GM19240 (cell line): Measurements from ENCODE around the gene DYNC1I1.

Source experiments
- DNase-seq: peaks from one replicate; pipeline ENCODE4 v3.0.0; 2011; ENCODE audit warnings: low spot score; ENCODE audit not compliant: insufficient read length

The DYNC1I1 gene

DNA sequence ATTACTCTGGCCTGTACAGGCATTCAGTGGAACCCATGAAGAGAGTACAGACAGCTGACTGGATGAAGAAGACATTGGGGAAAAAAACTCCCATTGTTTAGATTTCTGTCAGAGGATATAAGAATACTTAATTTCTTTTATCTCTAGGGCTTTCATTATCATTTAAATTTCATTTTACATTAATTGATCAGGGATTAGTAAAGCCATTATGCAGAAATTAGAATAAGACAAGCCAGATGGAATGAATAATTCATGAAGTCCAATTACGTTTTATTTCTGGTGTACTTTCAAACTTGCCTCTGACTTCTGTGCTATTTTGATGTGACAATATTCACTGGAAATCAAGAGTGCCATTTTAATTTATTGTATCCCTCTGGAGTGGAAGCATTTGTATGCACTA, 302.5 kb downstream of the DYNC1I1 start:
- DNase-seq: no peak

DNA sequence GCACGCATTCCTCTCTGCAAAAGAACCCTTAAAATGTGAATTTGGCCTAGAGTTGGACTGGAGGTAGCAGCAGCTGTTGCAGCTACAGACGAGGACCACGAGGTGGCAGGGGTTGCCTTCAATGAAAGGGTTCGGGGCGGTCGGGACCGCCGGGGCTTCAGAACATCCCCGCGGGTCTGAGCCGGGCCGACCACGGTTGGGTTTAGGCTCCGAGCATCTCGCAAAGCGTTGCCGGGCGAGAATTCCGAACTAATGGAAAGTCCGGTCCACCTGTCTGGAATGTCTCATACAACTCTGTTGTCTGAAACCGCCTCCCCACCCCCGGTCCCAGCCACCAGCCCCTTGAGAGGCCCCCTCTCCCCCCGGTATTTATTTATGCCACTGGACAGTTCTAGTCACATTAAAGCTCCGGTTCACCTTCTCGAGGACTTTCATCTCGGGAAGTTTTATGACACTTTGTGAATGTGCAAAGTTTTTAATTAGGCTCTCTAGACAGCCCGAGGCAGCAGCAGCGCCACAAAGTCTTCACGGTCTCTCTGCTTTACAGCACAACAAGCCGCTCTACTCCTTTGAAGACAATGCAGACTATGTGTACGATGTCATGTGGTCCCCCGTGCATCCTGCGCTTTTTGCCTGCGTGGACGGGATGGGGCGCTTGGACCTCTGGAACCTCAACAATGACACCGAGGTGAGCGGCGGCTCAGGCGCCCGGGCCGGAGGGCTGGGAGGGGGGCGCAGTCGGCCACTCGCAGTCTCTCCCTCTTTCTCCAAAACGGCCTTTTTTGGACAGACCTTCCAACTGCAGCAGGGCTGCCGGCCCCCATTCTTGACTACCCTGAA, 303.4 kb downstream of the DYNC1I1 start:
- DNase-seq: peak; percentile 20

DNA sequence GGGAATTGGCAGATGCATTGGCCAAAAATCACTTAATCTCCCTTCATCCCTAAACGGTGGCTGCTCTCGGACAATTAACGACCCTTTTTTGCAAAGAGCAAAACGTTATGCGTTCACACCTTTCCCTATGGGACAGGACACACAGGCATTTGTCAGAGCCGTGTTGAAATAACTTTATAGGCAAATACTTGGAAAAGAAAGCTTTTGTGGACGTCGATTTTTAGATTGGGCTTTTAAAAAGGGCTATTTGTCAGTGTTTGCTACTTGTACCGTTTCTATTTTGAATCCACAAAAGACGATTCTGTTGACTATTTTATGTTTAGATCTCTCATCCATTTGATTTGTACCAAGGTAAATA, 304.0 kb downstream of the DYNC1I1 start:
- no peak for DNase-seq

DNA sequence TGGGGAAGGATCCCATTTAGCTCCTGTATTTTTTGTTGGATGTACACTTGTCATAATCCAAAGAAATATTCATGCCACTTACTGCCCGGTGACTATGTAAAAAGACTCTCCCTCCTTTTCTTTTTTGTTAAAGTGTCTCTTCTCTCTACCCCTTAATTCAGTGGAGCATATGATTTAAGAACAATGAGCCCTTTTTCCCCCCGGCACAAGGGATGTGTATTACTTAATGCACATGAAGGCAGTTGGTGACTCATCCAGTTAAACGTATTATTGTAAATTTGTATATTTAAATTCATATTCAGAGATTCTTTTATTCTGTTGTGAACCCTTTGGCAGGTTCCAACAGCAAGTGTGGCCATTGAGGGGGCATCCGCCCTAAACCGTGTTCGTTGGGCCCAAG, 307.7 kb downstream of the DYNC1I1 start:
- no peak for DNase-seq

DNA sequence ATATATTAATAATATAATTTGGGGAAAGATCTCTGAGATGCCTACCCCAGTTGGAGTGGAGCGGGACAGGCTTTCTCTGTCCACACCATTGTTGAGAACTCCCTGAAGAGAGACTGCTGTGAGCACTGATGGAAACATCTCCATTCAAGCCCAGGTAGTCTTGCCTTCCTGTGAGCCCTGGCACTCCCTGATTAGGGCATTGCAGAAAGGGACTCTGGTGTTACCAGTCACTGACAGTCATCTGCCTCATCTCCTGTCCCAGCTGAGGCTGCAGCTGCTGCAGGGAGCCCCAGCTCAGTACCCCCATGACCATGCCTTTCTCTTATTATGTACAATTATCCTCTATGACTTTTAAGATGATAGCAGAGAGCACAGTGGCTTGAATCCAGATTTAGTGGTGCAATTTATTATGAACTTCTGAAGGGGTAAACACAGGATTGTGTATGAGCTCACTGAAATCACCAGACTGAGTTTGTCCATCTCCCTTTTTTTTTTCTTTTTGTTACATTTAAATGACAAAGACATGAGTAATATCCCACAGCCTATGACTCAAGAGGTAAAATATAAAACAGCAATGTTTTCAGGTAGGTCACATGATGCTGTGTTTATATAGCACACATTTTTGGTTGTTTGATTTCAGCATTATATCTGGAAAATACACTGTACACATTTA, 312.7 kb downstream of the DYNC1I1 start:
- DNase-seq: no peak

DNA sequence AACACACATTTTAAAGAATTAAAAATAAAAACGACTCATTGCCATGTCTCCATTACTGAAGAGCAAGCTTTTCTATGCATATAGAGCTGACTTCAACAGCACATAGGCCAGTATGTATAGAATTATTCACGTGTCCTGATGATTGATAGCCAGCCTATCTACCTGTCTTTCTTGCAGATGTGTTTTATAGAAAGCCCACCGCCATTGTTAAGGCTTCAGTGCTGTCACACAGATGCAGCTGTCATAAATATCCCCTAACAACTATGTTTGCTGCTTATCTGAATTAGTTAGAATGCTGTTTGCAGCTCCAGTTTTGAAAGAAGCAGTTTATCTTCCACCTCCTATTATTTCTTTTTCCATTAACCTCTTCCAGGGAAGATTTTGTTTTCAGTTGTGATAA, 313.6 kb downstream of the DYNC1I1 start:
- DNase-seq: no peak

DNA sequence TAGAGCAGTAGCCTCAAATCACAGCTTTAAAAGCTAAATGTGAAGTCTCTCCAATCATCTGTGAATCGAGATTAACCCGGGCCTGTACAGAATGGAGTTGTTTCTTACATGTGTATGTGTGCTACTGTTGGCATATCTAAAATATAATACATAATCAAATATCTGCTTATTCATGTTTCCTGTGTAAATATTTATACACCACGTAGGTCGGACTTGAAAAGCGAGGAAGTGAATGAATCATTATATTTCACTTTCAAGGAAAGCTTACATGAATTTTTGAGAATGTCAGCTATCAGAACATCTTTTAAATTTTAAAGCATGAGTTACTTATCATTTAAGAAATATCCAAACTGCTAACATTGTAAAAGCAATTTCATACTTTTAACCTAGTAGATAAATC, 316.2 kb downstream of the DYNC1I1 start:
- DNase-seq: no peak

DNA sequence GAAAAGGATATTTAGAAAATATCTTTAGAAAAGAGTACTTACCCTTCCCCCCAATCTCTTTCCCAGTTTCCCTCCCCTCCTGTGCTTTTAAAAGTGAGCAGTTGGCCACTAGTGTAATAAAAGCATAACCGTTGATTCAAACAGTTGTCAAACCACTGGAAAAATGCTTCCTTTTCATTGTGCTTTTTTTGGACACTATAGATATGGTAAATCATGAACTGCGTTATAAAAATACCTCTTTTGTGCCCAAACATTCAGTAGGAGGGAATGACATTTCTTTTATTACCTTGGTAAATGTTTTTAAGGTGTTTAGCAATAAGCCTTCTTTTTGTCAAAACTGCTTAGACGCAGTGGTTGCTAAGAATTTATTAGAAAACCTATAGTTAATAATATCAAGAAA, 317.2 kb downstream of the DYNC1I1 start:
- DNase-seq: no peak

DNA sequence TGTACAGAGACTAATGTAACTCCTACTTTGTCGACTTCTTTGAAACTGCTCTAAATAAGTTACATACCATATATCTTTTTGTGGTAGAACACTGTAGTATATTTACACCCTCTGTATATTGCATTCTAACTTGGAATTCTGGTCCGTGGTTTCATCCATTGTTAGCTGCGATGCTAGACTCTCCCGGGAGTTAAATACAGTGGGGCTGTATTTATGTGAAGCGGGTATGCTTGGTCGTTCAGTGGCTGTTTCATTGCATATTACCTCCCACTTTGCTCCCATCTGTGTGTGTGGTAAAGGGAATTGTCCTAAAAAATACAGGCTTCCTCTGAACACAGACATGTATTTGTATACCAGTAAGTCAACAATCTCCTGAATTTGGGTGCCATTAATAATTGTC, 318.4 kb downstream of the DYNC1I1 start:
- no peak for DNase-seq

DNA sequence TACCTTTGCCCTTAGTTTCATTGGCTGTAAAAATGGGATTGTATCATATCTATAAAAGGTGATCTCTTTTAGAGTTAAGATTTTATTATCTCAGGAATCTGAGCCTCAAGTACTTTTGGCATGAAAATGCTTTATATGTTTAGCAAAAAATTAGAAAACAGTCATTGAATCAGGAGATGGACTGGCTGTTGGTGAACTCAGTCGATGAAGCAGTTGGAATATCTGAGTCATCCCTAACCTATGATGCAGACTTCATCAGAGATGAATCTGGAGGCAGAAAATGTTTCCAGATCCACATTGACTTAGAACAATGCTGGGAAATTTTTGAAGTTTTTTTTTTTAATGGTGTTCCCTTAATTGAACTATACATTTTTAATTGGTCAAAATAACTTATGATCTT, 321.1 kb downstream of the DYNC1I1 start:
- DNase-seq: no peak

DNA sequence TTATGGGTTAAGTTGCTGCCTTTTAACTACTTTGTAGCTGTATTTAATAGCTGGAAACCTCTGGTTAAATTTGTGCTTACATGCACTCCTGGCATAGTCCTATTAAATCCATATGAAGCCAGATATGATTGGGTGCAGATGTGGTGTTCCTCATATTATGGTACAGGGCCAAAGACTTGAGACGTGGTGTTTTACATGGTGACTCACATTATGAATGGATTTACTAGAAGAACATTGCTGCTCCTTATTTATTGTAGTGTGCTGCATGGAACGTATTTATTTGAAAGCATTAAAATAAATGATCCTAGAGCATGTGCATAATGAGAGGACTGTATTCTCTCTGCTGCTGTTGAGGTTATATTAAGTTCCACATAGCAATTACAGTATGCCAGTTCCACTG, 325.5 kb downstream of the DYNC1I1 start:
- no peak for DNase-seq

DNA sequence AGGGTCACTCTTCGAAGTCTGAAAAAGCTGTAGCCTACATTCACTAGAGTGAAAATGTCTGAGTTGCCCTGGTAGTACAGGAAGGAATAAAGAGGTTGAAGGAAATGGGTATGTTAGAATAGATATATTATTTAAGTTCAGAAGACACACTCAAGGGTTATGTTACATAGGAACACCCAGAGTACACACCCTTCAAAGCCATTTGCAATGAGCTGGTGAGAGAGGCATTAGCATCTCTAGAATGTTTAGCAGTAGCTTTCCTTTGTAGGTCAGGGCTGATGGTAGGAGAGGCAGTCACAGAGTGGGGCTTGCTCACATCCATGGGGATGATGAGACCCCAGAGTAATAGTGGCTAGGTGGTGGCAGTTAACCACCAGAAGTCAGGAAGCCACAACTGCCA, 328.4 kb downstream of the DYNC1I1 start:
- DNase-seq: no peak

DNA sequence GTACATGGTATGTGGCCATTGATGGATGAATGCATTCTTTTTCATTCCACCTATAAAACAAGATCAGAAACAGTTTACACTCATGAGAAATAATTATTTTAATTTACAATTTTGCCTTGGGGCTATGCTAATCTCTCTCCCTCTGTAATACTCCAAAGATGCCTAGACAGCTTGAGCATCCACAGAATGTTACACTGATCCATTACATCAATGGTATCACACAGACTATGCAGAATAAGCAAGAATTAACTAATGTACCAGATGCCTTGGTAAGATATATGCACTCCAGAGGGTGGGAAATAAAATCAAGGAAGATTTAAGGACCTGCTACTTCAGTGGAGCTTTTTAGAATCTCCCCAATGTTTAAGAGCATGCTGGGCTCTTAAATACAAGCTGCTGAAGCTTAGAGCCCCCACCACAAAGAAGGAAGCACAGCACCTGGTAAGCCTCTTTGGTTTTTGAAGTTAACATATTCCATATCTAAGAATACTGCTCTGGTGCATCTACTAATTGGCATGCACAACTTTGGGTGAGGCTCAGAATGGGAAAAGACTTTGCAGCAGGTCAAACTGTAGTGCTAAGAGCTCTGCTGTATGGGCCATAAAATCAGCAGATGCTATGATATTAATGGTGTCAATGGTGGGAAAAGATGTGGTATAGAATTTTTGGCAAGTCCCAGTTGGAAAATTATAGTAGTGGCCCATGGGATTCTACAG, 329.9 kb downstream of the DYNC1I1 start:
- no peak for DNase-seq

DNA sequence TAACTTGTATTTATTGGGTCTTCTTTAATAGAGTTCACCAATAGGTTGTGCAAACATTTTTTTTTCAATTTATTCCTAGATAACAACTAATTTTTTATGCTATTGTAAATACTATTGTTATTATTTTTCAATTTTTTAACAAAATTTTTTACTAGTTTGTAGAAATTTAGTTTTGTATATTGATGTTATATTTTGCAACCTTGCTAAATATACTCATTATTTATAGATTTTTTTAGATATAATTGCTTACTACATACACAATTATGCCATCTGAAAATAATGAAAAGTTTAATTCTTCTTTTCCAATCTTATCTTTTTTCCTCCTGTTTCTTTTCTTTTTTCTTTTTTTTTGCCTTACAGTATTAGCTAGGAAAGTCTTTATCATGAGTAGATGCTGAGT, 332.6 kb downstream of the DYNC1I1 start:
- DNase-seq: no peak

DNA sequence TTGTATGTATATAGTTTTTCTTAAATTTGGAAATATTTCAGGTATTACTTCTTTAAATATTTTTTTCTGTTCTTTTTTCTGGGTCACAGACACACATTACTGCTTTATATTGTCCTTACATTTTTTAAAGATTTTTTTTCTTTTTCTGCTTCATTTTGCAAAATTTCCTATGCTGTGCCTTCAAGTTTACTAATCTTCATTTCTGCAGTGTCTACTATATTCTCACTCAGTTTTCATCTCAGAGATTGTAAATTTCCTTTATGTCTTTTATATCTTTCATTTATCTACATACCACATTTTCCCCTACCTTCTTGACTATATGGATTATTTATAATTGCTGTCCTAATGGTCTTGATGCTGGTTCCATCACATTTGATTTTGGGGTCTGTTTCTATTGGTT, 339.1 kb downstream of the DYNC1I1 start:
- no peak for DNase-seq

DNA sequence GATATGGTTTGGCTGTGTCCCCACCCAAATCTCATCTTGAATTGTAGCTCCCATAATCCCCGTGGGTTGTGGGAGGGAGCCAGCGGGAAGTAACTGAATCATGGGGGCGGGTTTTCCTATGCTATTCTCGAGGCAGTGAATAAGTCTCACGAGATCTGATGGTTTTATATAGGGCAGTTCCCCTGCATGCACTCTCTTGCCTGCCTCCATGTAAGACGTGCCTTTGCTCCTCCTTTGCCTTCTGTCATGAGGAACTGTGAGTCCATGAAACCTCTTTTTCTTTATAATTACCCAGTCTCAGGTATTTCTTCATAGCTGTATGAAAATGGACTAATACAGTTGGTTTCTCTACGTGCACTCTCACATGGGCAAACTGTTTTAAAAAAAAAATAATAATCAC, 341.8 kb downstream of the DYNC1I1 start:
- DNase-seq: no peak

DNA sequence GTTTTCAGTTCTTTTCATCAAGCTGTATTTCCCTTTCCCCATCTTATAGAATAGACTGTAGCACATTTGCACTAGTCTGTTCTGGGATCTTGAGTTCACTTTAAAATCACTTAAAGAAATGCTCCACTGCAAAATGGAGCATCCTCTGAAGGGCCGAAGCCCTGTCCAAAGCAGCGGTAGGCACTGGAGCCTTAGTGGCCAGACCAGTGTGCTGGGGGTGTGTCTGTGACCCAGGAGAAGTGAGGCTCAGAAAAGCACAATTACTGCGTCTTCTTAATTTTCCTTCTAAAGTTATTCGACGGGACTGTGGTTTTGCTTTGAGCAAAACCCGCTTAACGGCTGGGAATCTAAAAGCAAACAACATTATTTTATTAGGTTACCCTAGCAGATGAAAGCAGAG, 343.8 kb downstream of the DYNC1I1 start:
- no peak for DNase-seq

DNA sequence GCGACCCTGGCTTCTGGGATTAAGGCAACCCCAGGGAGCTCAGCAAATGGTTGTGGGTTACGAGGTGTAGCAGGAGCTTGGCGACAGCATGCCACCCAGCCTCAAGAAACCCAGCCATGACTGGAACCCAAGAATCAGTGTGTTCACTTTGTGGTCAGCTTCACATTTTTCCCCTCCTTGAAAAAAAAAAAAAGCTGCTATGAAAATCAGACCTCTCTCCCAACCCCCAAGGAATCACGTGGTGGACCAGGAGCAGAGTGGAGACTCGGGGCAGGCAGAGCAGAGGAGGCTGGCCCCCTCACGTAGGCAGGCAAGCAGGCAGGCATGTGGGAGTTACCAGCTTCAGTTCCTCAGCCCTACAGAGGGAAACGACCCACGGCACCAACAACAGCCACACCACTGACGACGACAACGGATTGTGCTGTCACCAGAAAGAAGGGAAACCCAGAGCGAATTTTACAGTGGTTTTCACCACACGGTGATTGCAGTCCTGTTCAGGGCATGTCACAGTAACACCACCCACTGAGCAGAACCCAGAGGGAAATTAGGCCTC, 346.2 kb downstream of the DYNC1I1 start:
- no peak for DNase-seq

DNA sequence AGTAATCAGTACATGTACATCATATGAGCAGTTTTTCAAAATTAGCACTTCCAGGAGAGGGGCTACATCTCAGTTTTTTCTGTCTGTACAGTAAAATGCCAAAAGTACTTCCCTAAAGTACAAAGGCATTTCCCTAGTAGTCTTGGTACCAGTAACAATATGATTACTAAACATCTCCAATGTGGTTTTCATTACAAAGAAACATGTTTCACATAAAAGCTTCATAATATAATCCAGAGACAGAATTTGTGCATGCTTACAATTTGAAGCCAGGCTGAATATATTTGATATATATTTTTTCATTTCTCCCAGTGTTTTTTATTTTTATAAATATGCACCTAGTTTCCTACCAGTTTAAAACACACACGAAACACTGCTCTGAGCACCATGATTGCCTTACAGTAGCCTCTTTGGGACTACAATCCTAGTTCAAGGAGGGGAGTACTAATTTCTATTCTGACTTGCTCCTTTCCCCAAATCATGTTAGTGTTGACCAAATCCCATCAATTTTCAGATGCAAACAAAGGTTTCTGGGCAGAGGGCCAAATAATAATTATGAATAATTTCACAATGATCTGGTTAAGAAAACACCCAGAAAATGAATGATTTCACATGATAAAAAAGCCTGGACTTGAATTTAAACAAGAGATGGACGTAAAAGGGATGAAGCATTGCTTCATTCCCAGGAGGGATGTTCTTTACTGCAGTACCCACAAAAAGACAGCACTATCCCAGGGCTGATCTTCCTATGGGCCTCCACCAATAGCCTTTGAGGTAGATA, 348.3 kb downstream of the DYNC1I1 start:
- DNase-seq: no peak

DNA sequence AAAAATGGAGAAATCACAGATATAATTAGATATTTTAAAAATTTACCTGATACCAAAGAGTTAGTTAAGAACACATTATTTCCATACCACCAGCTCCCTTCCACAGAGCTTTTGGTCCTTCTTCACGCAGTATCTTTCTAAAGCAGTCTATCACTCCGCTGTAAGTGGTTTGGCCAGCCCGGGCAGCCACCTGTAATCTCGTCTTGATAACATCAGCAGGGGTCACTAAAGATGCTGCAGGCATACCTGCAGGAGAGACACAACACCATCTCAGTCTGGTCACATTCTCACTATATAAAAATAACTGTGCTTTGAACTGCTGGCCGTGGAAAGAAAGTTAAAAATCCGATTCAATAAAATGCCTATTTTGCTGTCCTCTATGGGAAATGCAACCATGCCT, 349.4 kb downstream of the DYNC1I1 start:
- no peak for DNase-seq

DNA sequence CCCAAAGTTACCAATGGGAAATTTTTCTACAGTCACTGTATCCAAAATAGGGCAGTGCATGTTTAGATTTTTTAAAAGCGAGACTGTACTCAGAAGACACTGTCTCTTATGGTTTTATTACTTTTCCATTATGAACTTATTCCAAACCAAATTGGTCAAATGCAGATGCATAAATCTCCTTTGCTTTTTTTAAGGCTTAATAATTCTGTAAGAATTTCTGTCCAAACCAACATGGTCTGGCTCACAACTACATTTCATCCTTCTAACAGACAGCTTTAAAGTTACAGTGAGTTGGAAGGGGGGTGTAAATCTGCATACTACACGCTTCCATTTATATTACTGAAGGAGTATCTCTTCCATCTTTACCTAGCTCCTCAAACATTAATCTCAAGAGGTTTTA, 350.4 kb downstream of the DYNC1I1 start:
- no peak for DNase-seq
